ENCODE measurements around the gene MYMX.

Gene MYMX

DNA sequence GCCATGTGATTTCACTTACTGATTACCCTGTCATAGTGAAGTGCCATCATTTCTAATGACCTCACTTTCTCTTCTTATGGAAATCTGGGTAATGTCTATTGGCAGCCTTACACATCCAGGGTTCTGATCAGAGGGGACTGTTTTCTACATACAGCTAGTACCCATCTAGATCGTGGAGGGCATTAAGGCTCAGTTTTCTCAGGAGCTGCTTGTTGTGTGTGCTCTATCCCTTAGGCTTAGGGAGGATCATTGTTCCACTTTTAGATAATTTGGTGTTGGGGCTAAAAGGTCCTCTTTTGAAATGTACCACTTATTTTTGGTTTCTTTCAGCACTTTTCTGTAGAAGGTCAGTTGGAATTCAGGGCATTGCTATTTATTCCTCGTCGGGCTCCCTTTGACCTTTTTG, 34.0 kb downstream of the MYMX start:
- DNase-seq (ENCODE audit: low read depth): no peak

DNA sequence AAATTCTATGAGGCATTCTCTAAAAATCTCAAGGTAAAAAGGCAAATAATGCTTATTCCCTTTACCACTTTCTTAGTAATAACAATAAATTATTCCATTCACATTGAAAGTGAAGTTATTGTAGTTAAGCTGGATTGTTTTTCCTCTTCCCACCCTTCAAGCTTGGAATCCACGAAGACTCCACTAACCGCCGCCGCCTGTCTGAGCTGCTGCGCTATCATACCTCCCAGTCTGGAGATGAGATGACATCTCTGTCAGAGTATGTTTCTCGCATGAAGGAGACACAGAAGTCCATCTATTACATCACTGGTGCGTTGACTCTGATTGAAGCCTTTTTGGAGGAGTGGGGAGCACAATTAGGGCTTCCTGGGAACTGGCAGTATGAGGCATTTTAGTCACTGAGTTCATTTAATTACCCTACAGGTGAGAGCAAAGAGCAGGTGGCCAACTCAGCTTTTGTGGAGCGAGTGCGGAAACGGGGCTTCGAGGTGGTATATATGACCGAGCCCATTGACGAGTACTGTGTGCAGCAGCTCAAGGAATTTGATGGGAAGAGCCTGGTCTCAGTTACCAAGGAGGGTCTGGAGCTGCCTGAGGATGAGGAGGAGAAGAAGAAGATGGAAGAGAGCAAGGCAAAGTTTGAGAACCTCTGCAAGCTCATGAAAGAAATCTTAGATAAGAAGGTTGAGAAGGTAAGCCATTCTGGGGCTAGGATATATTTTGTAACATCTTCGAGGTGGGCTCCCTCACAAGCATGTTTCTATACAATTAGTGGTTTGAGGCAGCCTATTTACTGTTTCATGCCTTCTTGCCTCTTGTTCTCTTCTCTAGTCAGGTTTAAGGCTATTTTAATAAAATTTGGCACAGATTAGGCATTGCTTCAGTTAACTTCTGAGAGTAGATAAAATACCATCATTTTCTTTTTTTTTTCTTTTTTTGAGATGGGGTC, 35.1 kb downstream of the MYMX start:
- DNase-seq (ENCODE audit: low read depth): no peak

DNA sequence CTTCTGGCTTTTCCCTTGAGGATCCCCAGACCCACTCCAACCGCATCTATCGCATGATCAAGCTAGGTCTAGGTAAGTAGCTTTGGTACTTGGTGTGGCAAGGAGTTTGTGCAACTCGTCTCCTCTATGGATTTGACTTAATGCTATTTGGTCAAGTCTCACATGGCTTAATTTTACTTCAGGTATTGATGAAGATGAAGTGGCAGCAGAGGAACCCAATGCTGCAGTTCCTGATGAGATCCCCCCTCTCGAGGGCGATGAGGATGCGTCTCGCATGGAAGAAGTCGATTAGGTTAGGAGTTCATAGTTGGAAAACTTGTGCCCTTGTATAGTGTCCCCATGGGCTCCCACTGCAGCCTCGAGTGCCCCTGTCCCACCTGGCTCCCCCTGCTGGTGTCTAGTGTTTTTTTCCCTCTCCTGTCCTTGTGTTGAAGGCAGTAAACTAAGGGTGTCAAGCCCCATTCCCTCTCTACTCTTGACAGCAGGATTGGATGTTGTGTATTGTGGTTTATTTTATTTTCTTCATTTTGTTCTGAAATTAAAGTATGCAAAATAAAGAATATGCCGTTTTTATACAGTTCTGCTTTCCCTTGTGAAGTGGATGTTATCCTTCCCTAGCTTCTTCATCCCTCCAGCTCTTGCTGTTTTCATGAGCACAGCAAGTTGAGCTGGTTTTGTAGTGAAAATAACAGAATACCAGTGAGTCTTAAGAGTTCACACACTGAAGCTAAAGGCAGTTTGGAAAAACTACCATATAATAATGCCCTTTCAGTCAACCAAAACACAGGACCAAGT, 36.8 kb downstream of the MYMX start:
- DNase-seq (ENCODE audit: low read depth): no peak

DNA sequence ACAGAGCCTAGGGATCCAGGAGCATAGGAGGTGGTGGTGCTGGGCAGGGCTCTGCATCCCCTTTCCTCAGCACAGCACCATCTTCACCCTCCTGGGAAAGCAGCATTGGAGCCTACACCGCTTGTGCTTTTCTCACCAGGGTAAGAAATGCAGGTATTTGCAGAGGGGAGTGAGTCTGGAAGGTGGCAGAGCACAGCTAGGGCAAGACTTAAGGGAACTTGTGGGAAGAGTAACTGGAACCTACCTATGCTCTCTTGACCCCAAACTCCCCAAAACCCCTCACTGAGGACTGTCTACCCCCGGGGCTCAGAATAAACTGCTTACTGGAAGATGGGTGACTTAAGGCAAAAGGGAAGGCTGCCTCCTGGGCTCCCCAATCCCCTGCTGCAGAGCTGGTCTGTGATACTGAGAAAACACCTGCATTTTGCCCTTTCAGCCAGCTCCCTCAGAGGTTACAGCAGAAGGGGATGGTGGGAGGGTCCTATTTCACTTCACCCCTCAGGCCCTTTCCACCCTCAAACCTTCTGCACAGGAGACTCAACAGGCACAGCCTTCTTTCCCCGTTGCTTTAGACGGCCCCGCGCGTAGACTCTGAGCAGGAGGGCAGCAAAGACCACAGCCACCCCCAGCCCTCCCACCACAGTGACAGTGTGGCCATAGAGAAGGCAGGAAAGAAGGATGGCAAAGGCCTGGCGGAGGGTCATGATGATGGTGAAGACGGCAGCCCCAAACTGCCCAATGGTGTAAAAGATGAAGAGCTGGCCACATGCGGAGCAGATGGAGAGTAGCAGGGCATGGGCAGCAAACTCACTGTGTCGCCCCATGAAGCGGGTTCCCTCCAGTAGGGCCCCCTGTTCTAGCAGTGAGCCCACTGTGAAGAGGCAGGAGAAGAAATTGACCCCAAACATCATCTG, 37.7 kb downstream of the MYMX start:
- DNase-seq (ENCODE audit: low read depth): no peak

DNA sequence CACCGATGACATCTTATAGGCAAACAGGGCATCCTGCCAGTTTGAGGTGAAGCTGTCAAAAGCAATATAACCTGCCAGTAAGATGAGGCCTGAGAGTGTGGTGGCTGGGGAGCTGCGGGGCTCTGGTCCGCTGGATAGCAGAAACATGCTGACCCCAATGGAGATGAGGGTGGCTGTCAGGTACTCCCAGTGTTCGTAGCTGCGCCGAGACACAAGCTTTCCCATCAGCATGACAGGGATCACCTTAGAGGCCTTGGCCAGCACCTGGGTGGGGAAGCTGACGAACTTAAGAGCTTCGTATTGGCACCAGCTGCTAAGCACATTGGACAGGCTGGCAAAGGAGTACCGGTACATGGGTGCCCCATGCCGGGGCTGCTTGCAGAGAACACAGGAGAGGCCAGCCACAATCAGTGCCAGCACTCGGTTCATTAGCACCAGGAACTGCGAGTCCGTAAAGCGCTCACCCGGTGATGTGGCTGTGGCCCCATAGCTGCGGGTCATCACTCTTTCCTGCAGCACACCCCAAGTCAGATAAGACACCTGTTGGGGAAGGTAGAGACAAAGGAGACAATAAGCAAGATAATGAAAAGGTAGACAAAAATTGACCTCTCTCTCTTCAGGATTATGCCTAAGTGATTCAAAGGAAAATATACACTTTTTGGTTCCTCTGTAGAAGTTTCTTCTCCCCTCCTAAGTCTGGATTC, 38.5 kb downstream of the MYMX start:
- no peak for DNase-seq (ENCODE audit: low read depth)

DNA sequence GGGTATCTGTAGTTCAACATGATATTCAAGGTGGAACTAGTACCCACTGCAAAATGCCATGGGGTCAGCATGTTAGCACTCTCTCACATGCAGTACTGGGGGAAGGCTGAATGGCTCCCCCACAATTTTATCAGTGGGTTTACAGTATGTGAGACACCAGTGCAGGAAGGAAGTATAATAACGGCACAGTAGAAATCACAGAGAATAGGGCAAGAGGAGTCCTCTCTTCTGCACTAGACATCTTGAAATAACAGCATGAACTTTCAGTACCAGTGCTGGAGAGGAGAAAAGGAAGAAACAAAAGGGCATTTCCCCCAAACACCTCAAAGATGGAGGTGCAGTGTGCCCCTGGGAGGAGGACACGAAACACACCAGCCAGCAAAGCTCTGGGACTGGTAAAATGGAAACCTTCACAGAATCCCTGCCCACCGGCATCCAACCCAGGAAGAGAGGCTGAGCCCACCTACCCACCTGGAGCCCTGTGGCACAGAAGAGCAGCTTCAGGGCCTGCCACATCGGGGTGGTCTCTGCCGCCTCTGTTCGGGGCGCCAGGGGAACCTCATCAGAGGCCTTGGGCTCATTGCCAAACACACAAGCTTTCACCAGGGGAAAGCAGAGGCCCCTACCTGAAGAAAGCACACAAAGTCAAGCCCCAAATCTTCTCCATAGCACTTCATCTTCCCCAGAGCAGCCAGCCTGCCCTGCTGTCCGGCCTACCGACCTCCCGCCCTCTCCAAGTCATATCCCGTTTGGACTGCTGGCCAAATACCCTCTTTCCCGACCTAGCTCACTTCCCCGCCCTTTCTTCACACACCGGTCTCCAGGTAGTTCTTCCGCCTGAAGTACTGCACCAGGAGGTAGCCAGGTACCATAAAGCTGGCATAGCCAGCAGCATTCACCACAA, 39.4 kb downstream of the MYMX start:
- DNase-seq (ENCODE audit: low read depth): no peak

DNA sequence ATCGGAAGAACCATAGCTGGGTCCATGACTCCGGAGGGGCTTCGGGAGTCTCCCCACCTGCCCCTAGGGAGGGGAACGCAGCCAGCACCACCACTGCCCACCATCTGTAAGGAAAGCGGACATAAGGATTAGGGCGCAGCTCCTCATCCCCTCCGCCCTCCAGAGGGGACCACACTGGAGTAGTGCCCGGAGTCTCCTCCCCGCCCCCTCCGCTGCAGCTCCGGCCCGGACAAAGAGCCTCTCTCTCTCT, 40.0 kb downstream of the MYMX start:
- no peak for DNase-seq (ENCODE audit: low read depth)

DNA sequence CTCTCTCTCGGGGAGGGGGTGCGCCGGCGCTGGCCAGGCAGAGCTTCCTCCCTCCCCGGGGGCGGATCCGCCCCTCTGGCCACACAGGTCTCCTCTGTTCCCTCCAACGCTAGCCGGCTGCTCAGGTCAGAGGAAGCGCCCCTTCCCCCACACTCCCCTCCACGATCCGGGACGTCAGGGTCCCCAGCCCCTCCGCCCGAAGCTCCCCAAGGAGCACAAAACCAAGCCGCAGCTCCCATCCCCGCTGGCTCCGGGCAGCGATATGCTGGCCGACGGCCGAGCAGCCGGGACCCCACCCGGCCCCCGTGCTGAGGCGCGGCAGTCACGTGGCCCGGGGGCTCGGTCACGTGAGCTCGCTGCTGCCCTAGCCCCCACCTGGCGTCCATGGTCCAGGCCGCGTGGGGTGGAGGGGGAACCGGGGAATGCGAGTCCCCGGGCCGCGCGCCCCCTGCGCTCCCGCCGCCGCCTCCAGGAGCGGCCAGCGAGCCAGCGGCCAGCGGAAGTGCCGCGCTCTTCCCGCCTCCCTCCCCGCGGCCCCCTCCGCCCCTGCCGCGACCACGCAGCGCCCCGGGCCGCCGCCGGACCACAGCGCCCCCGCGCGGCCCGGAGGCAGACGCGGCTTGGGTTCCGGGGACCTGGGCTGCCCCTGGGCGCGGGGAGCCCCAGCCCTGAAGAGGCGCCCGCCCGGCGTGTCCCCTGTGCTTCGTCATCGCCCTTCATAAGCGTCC, 40.5 kb downstream of the MYMX start, which contains the start of gene SLC35B2:
Gene SLC35B2 (minus strand): TSS at position 504 of the 728 bp plus-strand sequence. CDS start 118 bp downstream, at position 386.
- DNase-seq (ENCODE audit: low read depth): peak; percentile 73

DNA sequence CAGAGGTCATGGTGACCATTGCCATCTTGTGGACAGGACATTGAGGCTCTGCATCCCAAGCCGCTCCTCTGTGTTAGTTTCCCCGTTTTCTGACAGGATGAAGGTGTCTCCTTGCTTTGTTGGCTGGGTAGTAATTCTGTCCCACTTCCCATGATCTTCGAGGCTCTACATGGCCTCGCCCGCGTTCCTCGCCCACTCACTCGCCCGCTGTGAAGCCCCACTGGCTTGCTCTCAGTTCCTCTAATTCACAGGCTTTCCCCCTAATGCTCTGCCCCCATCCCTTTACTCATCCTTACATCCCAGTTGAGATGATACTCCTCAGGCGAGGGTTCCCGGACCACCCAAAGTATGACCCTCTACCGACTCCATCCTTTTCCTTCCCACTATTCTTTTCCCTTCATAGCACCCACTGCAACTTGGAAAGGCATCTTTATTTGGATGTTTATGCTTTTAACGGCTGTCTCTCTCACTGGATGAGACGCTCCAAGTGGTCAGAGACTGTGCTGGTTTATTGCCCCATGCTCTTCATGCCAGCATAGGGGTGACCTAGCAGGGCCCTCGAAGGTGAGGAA, 41.1 kb downstream of the MYMX start:
- DNase-seq (ENCODE audit: low read depth): no peak

DNA sequence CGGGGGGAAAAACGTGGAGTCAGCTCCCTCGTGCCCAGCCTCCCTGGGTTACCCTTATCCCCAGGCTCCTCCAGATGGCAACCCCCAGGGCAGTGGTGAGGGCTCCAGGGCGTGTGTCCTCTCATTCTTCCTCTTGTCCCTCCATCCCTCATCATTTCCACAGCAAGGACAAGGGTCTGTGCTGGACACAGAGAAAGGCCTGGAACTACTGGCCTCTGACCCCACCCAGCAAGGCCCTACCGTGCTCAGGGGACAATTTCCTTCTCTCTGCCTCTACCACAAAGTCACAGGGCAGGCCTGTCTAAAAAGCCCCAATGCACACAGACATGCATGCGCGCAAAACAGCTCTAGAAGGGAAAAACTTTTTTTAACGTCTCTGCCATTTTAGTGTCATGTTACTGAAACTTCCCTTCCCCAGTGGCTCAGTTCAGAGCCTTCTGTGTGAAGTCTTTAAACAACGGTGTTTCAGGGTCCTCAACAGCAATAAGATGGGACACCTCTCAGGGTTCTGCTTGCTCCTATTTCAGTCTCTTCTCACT, 41.7 kb downstream of the MYMX start:
- DNase-seq (ENCODE audit: low read depth): no peak

DNA sequence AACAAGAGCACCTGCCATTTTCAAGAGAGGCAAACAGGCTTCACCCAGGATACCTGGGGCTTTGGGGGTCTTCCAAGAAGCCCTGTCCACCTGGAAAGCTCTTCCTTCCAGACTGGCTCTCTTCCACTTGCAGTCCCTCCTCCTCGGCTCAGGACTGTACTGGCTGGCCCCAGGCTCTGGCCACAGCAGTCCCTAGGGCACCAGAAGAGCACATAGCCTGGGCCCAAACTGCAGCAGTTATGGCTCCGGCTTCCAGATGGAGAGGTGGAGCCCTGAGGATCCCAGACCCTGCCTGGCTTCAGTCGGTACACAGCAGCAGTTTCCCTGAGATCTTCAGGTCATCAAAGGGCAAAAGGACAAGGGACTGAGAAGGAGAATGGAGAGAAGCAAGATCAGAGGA, 42.2 kb downstream of the MYMX start:
- no peak for DNase-seq (ENCODE audit: low read depth)

DNA sequence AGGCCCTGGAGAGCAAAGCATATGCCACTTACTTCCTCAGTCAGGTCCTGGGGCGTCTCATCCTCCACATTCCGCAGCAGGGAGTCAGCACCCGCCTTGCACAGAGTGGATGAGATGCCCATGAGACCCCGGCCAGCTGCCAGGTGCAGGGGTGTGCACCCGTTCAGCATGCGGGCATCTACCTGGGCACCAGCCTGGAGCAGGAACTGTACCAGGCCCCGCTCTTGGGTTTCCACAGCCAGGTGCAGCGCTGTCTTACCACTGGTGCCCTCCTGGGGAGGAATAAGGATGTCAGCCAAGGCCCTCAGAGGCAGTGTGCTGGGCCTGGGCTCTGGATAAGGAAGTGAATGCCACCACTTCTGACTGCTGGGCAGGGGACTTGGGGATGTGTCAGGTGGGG, 43.3 kb downstream of the MYMX start:
- DNase-seq (ENCODE audit: low read depth): no peak

DNA sequence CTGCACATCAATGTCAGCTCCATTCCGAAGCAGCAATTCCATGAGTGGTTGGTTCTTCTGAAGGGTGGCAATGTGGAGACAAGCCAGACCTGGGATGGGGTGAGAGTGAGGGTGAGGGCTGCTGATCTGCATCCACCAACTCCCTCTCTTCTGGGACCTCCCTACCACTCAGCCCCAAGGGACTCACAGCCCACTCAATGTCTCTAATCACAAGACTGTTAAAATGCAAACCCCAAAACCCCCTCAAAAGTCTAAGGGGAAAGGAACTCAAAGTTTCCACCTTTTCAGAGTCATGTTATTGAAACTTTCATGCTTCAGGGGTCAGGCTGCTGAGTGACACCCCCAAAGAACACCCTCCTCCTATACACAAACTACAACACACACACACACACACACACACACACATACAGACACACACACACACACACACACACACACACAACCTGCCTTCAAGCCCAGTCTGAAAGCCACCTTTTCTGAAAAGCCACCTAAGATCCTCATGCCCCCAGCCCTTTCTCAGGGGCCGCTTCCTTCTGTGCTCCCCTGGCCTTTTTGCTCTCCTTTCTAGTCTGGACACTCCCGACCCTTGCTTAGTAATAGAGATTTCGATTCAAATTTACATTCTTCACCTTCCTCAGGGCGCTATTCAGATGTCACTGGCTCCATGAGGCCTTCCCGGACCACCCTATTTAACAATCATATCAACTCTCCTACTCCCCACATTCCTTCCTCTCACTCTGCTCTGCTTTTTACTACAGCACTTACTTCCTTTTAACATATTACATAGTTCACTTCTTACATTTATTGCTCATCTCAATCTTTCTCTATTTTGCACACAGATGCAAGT, 43.9 kb downstream of the MYMX start:
- no peak for DNase-seq (ENCODE audit: low read depth)

DNA sequence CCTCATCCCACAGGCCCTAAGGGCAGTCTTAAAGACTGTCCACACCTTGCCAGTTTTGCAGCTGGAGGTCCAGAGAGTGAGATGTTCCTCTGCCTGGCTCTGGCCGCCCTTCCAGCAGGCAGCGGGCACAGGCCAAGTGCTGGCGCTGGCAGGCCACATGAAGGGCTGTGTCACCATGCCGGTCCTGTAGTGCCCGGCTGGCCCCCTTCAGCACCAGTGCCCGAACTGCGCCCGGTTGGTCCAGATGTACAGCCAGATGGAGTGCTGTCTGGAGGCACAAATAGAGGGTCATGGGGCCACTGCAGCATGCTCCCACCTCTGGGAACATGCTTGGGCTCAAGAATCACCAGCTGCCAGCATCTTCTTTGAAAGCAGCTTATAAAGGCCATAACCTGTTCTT, 44.9 kb downstream of the MYMX start:
- no peak for DNase-seq (ENCODE audit: low read depth)

DNA sequence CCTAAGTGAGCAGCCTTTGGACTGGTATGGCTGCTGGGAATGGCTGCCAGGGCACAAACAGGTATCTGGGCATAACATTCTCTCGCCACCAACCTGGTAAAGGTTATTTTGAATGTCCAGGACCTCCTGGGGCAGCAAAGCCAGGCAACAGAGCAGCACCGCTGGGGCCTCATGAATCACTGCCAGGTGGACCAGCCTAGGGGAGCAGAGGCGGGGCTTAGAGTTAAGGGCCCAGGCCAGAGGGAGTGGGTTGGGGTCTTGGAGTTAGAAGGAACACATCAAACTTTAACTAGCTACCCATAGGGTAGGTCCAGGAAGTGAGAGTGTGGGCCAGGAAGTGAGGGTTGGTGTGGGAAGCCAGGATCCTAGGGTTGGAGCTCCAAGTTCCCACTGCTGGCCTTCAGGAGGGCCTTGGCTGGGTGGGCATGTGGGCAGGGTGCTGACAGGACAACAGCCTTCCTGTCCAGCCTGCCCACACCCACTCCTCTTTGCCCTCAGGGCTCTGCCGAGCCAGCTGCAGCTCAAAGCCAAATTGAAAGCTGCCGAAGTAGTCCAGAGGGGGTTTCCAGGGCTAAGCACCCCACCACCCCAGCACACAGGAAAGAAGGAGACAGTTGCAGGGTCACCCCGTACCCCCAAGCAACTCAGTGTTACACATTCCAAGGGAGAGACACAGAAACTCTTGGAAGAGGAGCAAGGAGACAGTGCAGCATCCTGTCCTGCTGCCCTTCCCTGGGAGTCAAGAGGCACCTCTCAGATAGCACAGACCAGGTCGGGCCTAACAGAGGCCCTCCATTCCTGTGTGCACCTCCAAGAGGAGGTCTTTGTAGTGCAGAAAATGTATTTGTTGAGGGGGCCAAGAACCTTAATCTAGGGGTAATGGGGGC, 46.0 kb downstream of the MYMX start:
- no peak for DNase-seq (ENCODE audit: low read depth)

DNA sequence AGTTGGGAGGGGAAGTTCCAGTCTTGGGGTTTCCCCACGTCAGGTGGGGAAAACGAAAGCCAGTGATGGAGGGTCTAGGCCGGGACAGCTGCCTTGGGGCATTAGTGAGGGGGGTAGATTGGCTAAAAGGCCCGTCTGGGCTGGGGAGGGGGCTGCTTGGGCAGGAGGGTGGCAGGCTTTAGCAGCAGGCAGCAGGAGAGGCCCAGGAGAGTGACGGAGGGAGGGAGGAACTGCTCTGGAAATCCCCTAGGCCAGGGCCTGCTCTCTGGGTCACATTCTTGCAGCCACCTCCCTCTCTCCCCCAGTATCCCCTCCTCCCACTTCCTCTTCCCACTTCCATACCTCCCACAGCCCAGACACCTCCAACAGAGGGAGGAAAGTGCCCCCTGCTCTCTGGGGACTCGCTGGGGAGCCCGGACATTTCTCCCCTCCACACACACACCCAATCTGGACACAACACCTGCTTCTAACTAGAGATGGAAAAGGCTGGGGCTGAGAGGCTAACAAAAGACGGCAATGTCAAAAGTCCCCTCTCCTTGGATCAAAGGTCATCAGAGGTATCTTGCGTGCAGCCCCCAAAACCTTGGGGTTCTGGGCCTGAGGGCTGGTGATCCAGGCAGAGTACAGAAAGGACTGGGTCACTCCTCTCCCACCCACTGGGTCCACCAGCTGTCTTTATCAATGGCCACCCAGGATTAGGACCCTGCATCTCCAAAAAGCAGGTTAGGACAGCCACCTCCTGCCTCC, 46.8 kb downstream of the MYMX start:
- no peak for DNase-seq (ENCODE audit: low read depth)

All from fibroblast of gingiva (primary cell).